Neuronal stem cell (in vitro differentiated cells): ENCODE measurements around the gene ADIPOR2.

Experiments
- DNase-seq: peaks from one replicate; pipeline ENCODE4 v3.0.0-alpha.2; 2013; ENCODE audit warnings: low spot score
- H2AFZ ChIP-seq: one replicate; pipeline ENCODE4 v1.6.1; 2013; ENCODE audit warnings: mild to moderate bottlenecking, low read length, inconsistent platforms
- H2AK5ac ChIP-seq: 2 replicates; pipeline ENCODE4 v1.6.1; 2013; ENCODE audit warnings: low read depth, mild to moderate bottlenecking, inconsistent platforms, low read length, moderate library complexity, mixed read lengths
- H2BK120ac ChIP-seq: 2 replicates; pipeline ENCODE4 v1.6.1; 2013; ENCODE audit warnings: low read depth, mild to moderate bottlenecking, inconsistent platforms, low read length, moderate library complexity, mixed read lengths
- H2BK12ac ChIP-seq: one replicate; pipeline ENCODE4 v1.6.1; 2013; ENCODE audit warnings: low read length, inconsistent platforms
- H2BK15ac ChIP-seq: 2 replicates; pipeline ENCODE4 v1.6.1; 2013; ENCODE audit warnings: mild to moderate bottlenecking, low read length, inconsistent platforms, mixed read lengths
- H2BK5ac ChIP-seq: one replicate; pipeline ENCODE4 v1.6.1; 2013; ENCODE audit warnings: inconsistent platforms, mild to moderate bottlenecking, low read length, moderate library complexity
- H3K14ac ChIP-seq: one replicate; pipeline ENCODE4 v1.6.1; 2013; ENCODE audit warnings: low read length, inconsistent platforms
- H3K18ac ChIP-seq: 2 replicates; pipeline ENCODE4 v1.6.1; 2013; ENCODE audit warnings: low read length, inconsistent platforms
- H3K23ac ChIP-seq: 2 replicates; pipeline ENCODE4 v1.6.1; 2013; ENCODE audit warnings: low read depth, mild to moderate bottlenecking, mixed read lengths, low read length, inconsistent platforms; ENCODE audit not compliant: poor library complexity
- H3K27ac ChIP-seq: replicated peaks from 3 replicates; pipeline ENCODE4 v1.5.1; 2013; ENCODE audit warnings: low read length, inconsistent platforms
- H3K27me3 ChIP-seq, 3 experiments: 2 replicates each; pipeline ENCODE4 v1.6.1; 2013; ENCODE audit warnings: low read length in 3 of 3, mild to moderate bottlenecking in 2 of 3, inconsistent platforms in 1 of 3, low read depth in 1 of 3, mixed read lengths in 1 of 3, moderate library complexity in 1 of 3; ENCODE audit not compliant: control insufficient read depth in 3 of 3, insufficient read depth in 3 of 3
- H3K36me3 ChIP-seq, 2 donors: replicated peaks in 1 of 2; 2 replicates each; pipeline ENCODE4 v1.6.1; 2013; ENCODE audit warnings: low read length in 2 of 2; ENCODE audit not compliant: control insufficient read depth in 2 of 2, insufficient read depth in 2 of 2
- H3K4ac ChIP-seq: 2 replicates; pipeline ENCODE4 v1.6.1; 2013; ENCODE audit warnings: inconsistent platforms, mild to moderate bottlenecking, low read length, moderate library complexity
- H3K4me1 ChIP-seq, 2 donors: 1 replicate in 1 of 2; 2 replicates in 1 of 2; pipeline ENCODE4 v1.6.1; 2013; ENCODE audit warnings: low read length in 2 of 2, low read depth in 1 of 2; ENCODE audit not compliant: control insufficient read depth in 2 of 2, insufficient read depth in 1 of 2
- H3K4me2 ChIP-seq: one replicate; pipeline ENCODE4 v1.6.1; 2013; ENCODE audit warnings: mild to moderate bottlenecking, low read length, inconsistent platforms; ENCODE audit not compliant: insufficient read depth, poor library complexity, severe bottlenecking
- H3K4me3 ChIP-seq, 2 donors: 2 replicates each; pipeline ENCODE4 v1.5.1; 2013; ENCODE audit warnings: low read length in 2 of 2, mild to moderate bottlenecking in 2 of 2, inconsistent platforms in 1 of 2, moderate library complexity in 1 of 2
- H3K79me1 ChIP-seq: one replicate; pipeline ENCODE4 v1.6.1; 2013; ENCODE audit warnings: low read depth, mild to moderate bottlenecking, inconsistent platforms, low read length, moderate library complexity
- H3K9ac ChIP-seq: one replicate; pipeline ENCODE4 v1.6.1; 2013; ENCODE audit warnings: mild to moderate bottlenecking, low read depth, low read length, inconsistent platforms; ENCODE audit not compliant: poor library complexity
- H3K9me3 ChIP-seq, 2 donors: replicated peaks in 1 of 2; 2 replicates each; pipeline versions ENCODE3 to v1.6.1; 2013; ENCODE audit warnings: low read length in 2 of 2, mild to moderate bottlenecking in 2 of 2, inconsistent platforms in 1 of 2, low read depth in 1 of 2, mixed read lengths in 1 of 2, moderate library complexity in 1 of 2; ENCODE audit not compliant: control insufficient read depth in 2 of 2, insufficient read depth in 1 of 2
- H4K8ac ChIP-seq: one replicate; pipeline ENCODE4 v1.6.1; 2013; ENCODE audit warnings: low read depth, mild to moderate bottlenecking, inconsistent platforms, low read length, moderate library complexity
- H4K91ac ChIP-seq: one replicate; pipeline ENCODE4 v1.6.1; 2013; ENCODE audit warnings: low read length, low read depth, mild to moderate bottlenecking, inconsistent platforms; ENCODE audit not compliant: poor library complexity
- WGBS, 2 donors: extraction: QIAGEN DNeasy Blood & Tissue Kit; methylation state at CpG; one replicate each; pipeline ENCODE4 v1.1.7; 2013; ENCODE audit warnings: missing lambda C conversion rate in 2 of 2, mixed read lengths in 1 of 2; ENCODE audit not compliant: insufficient read length in 2 of 2, insufficient replicate concordance in 1 of 2; ENCODE audit errors: extremely low coverage in 2 of 2; 5-methylcytosine and 5-hydroxymethylcytosine counted together

ADIPOR2 gene

DNA sequence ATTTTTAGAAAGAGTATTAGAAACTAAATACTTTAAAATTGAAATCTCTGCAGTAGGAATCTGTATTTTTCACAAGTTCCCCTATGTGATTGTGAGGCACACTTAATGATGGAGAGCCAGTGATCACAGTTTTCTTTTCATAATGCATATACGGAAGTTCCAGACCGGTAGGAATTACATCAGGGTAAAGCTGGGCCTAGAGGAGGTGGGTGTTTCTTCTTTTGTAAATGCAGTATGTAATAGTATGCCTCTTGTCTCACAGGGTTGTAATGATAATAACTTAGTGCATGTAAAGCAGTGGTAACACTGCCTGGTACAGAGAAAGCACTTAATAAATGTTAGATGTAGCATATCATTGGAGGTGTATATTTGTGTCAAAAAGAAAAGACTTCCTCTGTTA is 72.3 kb downstream of the ADIPOR2 start:
- Histone ChIP-seq H2AFZ (no peak overlapping the region), H3K4me3 (no peak overlapping the region), H3K9ac (no peak overlapping the region), H3K23ac (no peak overlapping the region), H3K14ac (no peak overlapping the region), H3K36me3 (peaks cover 0 to 30% of the 10 kb centered on the region in 2 donors), H3K27ac (no peak overlapping the region), H2BK15ac (no peak overlapping the region), H2BK12ac (no peak overlapping the region), H2AK5ac (no peak overlapping the region), H3K4me1 (no peaks in the 10 kb centered on the region), H3K79me1 (peaks cover 1% of the 10 kb centered on the region), H2BK120ac (no peak overlapping the region), H3K4ac (no peak overlapping the region), H2BK5ac (no peak overlapping the region), H3K4me2 (no peak overlapping the region), H4K8ac (no peak overlapping the region), H3K27me3 (no peaks in the 10 kb centered on the region), H3K9me3 (no peaks in the 10 kb centered on the region), H3K18ac (no peak overlapping the region), H4K91ac (no peak overlapping the region)
- no CpG with 5 or more reads among the region's 2 CpGs for WGBS, 2 donors
- no peak for DNase-seq

DNA sequence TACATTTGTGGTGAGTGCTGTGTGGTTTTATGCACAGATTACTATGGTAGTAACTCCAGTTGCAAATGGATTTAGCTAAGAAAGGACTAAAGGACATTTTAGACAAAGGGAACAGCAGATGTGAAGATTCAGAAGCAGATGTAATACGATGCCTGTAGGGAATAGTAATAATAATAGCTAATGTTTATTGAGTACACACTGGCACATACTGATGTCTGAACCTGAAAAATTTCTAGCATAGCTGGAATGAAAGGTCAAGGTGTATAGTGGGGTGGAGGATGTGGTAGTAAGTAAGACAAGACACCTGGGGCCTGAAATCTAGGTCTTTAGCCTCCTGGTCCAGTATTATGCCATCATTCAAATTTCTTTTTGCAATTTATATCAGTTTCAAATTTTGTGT is 75.2 kb downstream of the ADIPOR2 start:
- no peak overlapping the region for H3K27ac ChIP-seq
- H3K27me3 ChIP-seq: peaks cover 0 to 2% (median 0%) of the 10 kb centered on the region in 3 experiments
- no peak overlapping the region for H3K23ac ChIP-seq
- no peak for DNase-seq
- H3K4ac ChIP-seq: no peak overlapping the region
- H3K9ac ChIP-seq: no peak overlapping the region
- no peak overlapping the region for H4K8ac ChIP-seq
- H2AFZ ChIP-seq: no peak overlapping the region
- peaks cover 0 to 2% of the 10 kb centered on the region in 2 donors for H3K4me1 ChIP-seq
- no peak overlapping the region for H2AK5ac ChIP-seq
- H3K9me3 ChIP-seq: no peaks in the 10 kb centered on the region
- H3K18ac ChIP-seq: no peak overlapping the region
- no CpG with 5 or more reads among the region's 1 CpG for WGBS, 2 donors
- peaks cover 0 to 29% of the 10 kb centered on the region in 2 donors for H3K36me3 ChIP-seq
- no peak overlapping the region for H2BK12ac ChIP-seq
- no peak overlapping the region for H3K4me2 ChIP-seq
- no peak overlapping the region for H2BK120ac ChIP-seq
- H4K91ac ChIP-seq: no peak overlapping the region
- H2BK15ac ChIP-seq: no peak overlapping the region
- H3K14ac ChIP-seq: no peak overlapping the region
- H3K4me3 ChIP-seq: no peak overlapping the region
- no peak overlapping the region for H2BK5ac ChIP-seq
- peaks cover 4% of the 10 kb centered on the region for H3K79me1 ChIP-seq

DNA sequence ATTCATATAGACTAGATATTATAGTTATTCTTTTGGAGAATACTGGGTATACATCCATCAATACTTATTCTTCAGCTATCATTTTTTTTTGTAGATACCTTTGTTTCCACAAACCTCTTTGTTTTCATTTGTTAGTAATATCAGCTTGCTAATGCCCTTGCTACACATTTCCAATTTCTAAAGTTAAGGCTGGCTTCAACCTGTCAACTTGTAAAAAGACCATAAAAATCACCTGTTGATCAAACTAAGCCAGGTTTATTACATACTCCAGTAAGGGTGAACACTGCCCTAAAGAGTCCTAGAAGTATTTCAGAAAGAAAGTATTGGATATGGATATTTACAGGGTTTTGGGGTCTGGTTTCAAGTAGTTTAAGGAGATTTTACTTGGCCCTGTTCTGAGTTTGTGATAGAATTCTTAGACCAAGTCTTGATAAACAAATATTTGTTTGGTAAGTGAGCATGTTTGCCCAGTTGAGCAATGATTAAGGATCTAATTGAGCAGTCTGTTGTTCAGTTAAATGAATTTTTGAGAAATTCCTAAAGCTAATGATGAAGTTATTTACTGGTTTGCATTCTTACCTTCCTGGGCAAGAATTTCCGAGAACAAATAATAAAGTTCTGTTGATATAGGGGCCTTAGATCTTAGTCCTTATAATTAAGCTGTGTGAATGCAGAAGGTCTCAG is 76.7 kb downstream of the ADIPOR2 start:
- H3K79me1 ChIP-seq: peaks cover 4% of the 10 kb centered on the region
- H3K4me1 ChIP-seq: peaks cover 0 to 2% of the 10 kb centered on the region in 2 donors
- H3K18ac ChIP-seq: no peak overlapping the region
- peaks cover 0 to 27% of the 10 kb centered on the region in 2 donors for H3K36me3 ChIP-seq
- DNase-seq: no peak
- no peak overlapping the region for H4K91ac ChIP-seq
- no peak overlapping the region for H3K4me2 ChIP-seq
- no peak overlapping the region for H3K4ac ChIP-seq
- no peak overlapping the region for H3K27ac ChIP-seq
- no peak overlapping the region for H2BK5ac ChIP-seq
- H4K8ac ChIP-seq: no peak overlapping the region
- no peak overlapping the region for H3K9ac ChIP-seq
- no peaks in the 10 kb centered on the region for H3K9me3 ChIP-seq
- no peak overlapping the region for H3K14ac ChIP-seq
- no CpG with 5 or more reads among the region's 1 CpG for WGBS, 2 donors
- no peak overlapping the region for H3K23ac ChIP-seq
- no peak overlapping the region for H2BK120ac ChIP-seq
- peaks cover 0 to 2% (median 0%) of the 10 kb centered on the region in 3 experiments for H3K27me3 ChIP-seq
- no peak overlapping the region for H2AK5ac ChIP-seq
- H2BK15ac ChIP-seq: no peak overlapping the region
- no peak overlapping the region for H2BK12ac ChIP-seq
- H3K4me3 ChIP-seq: no peak overlapping the region
- H2AFZ ChIP-seq: no peak overlapping the region

DNA sequence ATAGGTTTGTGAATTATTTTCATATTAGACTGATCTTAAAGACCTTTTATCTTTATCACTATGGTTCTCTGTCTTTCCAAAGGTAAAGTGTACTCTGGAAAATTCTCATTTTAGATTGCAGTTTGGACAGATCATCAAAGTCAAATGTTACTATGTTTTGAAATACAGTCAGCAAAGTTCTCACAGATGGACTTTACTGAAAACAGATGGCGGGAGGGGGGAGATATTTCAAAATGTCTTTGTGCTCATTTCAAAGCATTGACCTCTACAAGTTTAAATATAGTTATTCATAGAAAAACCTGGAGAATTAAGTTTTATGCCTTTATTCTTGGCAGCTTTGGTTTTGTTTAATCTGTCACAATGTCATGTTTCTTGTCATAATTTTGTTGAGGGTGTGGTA is 77.7 kb downstream of the ADIPOR2 start:
- Histone ChIP-seq H3K14ac (no peak overlapping the region), H4K8ac (no peak overlapping the region), H3K27me3 (peaks cover 0 to 2% (median 0%) of the 10 kb centered on the region in 3 experiments), H3K4me2 (no peak overlapping the region), H2AFZ (no peak overlapping the region), H3K4me1 (peaks cover 0 to 2% of the 10 kb centered on the region in 2 donors), H2BK120ac (no peak overlapping the region), H3K9me3 (no peaks in the 10 kb centered on the region), H3K4me3 (no peak overlapping the region), H3K9ac (no peak overlapping the region), H2BK12ac (no peak overlapping the region), H3K36me3 (peaks cover 0 to 31% of the 10 kb centered on the region in 2 donors), H3K23ac (no peak overlapping the region), H3K27ac (no peak overlapping the region), H2AK5ac (no peak overlapping the region), H2BK5ac (no peak overlapping the region), H3K79me1 (peaks cover 4% of the 10 kb centered on the region), H4K91ac (no peak overlapping the region), H2BK15ac (no peak overlapping the region), H3K18ac (no peak overlapping the region), H3K4ac (no peak overlapping the region)
- no peak for DNase-seq
- no CpG with 5 or more reads among the region's 1 CpG for WGBS, 2 donors
